HG02763 (cell line): ENCODE results near the gene TBL1X.
"Not testable (repeated sequence)": the region's sequence is repeated elsewhere in the genome, so short reads cannot be mapped to it uniquely, and the experiment has no call there.

Experiments used
- ATAC-seq: cut with Tn5 transposase; IDR thresholded peaks from one replicate; pipeline ENCODE4 v1.9.1; 2021; ENCODE audit warnings: mild to moderate bottlenecking, moderate library complexity; ENCODE audit not compliant: unreplicated experiment

The TBL1X gene

DNA sequence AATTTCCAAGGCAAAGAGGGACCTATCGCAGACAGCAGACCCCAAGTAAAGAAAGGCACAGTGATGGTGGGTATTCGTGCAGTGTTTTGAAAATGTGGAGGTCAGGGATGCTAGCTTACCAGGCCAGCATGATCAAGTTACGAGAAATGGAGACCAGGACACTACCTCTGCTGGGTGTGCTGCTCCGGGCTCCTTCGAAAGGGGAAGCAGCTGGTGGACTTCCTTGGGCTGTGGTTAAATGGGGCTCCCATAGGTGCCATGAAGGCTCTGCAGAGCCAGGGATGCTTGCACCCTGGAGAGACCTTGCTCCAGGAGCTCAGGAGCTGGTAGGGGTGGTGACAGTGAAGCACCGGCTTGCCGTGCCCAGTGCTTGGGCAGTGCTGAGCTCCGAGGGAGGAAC lies 68.8 kb downstream of the TBL1X start:
- ATAC-seq, result no peak

DNA sequence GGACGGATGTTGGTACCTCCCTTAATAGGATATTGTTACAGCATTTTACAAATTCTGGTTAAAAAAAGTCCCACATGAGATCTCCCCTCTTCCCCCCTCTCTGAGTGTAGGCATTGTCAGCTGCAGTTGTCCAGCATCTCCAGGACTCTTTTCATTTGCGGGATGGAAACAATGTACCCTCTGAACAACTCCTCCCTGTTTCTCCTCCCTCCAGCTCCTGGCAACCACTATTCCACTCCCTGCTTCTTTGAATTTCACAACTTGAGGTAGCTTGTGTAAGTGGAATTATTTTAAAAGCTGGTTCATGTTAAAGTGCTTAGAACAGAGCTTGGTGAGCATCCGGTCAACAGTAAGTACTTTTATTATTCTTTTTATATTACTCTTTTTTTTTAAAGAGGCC lies 69.8 kb downstream of the TBL1X start:
- ATAC-seq, result no peak

DNA sequence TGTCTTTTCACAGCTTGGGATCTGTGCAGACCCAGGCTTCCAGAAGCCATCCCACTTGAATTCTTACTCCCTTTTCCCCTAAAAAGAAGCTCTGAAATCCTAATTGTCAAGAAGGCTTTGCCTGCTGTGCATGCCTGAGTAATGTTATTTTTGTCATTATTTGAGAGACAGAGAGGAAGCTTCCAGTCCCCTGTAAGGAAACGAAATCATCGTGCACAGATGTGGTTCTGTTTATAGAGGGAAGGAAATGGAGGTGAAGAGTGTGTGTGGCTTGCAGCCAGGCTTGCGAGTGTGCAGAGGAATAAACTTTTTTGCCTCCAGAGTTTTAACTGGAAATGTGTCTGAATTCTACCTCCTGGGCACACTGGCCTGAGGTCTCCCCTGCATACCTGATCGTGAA lies 70.2 kb downstream of the TBL1X start:
- no peak for ATAC-seq

DNA sequence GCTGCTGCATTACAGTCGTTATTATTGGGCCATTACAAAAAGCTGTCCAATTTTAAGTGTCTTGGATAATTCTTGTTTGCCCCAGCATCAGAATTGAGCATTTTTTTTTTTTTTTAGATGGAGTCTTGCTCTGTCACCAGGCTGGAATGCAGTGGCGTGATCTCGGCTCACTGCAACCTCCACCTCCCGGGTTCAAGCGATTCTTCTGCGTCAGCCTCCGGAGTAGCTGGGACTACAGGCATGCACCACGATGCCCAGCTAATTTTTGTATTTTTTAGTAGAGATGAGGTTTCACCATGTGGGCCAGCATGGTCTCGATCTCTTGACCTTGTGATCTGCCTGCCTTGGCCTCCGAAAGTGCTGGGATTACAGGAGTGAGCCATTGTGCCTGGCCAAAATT lies 71.3 kb downstream of the TBL1X start:
- not testable (repeated sequence) for ATAC-seq

DNA sequence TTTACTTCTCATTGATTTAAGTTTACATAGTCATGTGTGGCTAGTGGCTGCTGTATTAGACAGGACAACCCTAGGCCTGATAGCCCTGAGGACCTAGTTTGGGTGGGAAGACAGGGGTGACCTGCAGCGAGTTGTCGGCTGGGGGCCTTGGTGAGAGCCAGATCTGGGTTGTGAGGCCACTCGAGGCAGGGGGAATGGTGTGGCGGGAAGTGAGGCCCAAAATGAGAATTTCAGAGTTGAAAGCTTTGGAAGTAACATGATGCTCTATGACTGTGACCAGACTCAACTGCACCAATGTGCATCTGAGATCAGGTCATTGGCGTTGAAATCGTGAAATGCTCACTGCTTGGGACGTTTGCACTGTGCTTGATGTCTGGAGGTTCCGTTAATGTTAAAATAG lies 72.9 kb downstream of the TBL1X start:
- ATAC-seq, result no peak

DNA sequence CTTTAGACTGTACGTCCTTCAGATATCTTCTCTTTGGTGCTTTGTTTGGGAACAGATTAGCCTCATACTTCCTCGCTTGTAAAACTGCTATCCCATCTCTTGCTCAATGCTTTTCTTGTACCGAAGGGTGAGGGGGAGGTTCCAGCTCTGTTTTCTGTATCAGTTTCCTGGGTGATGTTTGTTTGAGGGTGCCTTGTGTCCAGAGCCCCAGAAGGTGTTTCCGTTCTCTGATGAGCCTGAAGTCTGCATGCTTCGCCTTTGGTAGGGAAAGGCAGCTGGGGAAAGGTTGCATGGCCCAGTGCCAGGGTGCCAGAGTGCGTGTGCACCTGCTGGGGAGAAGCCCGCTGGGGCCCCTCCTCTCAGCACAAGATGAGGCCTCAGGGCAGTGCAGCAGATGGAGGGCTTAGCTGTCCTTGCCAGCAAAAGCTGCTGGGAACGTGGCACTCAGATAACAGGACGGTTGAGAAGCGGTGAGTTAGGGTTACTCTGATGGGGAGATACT lies 73.7 kb downstream of the TBL1X start:
- ATAC-seq, result no peak

DNA sequence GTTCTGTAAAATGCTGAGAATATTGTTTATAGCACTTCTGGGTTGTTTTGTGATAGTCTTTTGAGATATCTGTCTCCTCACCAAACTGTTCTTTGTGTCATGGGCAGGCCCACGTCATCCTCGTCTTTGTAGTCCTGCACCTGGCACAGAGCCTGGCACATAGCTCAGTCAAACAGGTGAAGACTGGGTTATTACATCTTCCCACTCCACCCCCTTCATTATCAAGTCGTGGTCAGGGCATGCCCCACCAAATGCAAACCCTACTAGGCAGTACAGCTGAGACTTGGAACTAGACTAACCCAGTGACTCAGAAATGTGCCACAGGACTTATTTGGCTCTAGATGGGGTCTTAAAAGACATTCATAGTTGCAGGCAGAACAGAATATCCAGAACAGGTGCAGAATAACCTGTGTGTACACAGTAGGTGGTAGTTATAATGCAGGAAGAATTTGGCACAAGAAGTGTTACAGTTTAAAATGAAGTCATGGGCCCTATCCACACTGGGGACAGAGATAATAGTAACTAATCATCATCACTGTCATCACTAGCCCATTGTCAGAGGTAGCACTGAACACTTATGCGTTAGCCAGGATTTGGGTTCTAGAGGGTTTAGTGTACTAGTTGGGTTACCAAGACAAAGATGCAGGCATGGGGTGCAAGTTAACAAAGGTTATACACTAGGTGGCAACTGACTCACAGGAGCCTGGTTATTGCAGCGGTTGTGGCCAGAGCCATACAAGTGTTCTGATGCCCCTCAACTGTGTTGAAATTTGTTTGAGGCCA lies 74.9 kb downstream of the TBL1X start:
- ATAC-seq, result no peak

DNA sequence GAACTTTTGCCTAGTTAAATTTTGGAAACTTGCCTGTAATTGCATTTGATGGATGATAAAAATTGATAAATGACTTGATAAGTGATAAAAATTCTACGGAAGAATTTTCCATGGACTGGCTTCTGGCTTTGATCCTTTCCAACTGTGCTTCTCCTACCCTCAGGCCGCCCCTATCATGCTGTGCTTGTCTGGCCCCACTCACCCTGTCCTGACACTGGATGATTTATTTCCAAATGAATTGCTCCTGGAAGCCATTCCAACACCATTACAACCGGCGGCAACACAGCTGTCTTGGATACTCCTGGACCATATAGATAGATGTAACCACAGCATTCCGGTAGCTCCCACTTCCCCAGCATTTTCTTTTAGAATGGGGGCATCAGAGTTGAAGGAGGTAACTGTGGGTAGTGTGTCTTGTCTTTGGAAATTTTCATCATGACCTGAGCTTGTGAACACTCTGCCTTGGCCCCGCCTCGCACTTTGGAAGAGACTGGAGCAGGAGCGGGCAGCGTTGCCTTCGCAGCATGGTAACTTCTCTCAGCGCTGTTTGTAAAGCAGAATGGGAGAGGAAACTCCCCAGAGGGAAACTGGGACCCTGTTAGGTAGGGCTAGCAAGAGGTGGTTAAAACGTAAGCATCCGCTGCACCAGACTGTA lies 77.4 kb downstream of the TBL1X start:
- no peak for ATAC-seq

DNA sequence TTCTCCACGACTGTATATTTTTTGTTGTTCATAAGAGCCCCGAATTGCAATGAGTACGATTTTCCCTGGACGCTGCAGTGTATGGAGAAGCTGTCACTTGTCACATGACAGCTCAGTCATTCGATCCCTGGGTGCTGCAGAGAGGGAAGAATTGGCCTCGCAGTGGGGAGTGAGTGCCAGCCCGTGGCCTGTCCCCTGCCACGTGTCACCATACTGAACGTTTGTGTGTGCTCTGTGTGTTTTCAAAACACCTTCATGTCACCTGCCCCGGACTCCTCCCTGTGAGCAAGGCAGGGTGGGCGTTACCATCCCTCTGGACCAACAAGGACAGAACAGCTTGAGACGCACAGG lies 77.9 kb downstream of the TBL1X start:
- no peak for ATAC-seq

DNA sequence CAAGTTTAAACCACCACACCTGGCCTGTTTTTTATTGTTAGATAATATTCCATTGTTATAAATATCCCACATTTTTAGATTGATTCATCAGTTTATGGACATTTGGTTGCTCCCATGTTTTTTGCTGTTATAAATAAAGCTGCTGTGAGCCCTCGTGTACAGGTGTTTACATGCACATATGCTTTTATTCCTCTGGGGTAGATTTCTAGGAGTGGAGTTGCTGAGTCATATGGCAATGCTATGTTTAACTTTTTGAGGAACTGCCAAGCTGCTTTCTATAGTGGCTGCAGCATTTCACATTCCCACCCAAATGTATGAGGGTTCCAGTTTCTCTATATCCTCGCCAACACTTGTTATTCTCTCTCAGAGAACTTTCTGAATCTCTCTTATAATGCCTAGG lies 90.5 kb downstream of the TBL1X start:
- no peak for ATAC-seq

DNA sequence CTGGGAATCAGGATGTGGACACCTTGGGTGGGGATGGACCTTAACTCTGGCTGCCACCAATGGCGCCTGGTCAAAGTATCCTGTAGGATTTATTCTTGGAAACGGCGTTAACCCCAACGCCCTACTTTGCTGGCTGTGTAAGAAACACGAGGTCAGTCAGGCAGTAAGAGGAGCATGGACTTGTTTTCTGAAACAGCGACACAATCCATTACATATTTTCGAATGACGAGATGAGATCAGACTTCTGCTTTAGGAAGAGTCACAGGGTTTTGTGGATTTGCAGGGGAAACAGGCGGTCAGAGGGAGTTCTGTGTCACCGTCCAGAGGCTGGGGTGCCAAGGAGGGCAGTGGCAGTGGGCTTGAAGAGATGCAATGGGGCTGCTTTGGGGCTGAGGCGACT lies 92.2 kb downstream of the TBL1X start:
- no peak for ATAC-seq

DNA sequence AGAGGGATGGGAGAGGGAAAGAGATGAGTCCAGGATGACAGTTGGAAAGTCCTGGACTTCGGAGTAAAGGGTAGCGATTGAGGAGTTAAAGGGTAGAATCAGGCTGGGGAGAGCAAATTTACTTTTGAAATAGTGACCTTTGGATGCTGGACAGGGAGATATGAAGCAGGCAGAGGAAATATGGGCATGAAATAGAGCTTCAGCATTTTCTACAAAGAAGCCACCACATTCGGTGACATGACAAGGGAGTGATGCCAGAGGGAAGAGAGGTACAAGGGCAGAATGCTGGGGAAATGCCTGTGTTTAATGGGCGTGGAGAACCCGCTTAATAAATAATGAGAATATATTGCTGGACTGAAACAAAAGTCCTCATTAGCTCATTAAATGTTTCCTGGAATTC lies 92.7 kb downstream of the TBL1X start:
- no peak for ATAC-seq

DNA sequence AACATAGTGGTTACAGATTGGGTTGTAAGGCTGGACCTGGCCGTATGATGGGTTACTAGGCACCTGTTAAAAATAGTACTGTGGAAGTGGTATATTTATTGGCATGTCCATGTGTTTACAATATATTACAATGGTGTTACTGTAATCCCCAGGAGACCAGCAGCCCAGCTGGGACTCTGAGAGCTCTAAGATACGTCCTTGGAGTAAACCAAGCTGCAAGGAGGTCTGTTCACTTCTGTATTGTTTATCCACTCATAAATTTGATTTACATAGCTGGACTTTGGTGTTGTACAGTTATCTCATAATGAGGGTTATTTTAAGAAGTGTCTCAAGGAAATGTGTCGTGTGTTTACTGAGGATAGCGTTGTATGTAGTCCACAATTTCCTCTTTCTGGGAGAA lies 93.8 kb downstream of the TBL1X start:
- ATAC-seq, result no peak

DNA sequence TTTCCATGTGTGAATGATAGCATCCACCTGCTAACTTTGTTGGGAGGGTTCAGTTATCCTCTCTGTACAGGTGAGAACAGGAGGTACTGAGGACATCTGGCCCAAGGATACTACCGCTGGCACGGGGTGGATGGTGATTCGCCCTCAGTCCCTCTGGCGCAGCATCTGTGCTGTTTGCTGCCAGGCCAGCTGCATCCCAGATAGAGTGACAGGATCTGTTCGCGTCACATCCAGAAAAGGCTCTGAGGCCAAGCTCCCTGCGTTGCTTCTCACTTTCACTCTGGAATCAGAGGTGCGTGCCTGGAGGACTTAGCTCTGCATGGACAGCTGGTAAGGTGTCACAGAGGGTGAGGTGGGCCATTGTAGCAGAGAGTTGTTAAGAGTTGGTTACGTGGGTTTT lies 95.4 kb downstream of the TBL1X start:
- ATAC-seq, result no peak

DNA sequence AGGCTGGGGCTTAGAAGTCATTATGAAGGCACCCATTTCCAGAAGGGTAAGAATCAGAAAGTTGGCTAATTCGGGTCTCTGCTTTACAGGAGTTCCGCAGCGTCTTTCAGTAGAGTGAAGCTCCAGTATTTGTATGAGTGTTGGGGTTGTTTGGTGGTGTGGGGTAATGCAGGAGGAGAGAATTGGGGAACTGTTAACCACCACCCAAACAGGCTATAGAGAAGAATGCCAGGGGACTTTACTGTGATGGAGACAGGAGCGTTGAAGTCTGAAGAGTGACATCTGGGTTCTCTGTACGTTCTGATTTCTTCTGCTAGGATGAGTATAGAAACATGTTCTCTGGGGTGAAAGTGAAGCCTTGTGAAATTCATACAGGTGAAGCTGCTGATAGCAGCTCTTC lies 96.3 kb downstream of the TBL1X start:
- ATAC-seq, result no peak

DNA sequence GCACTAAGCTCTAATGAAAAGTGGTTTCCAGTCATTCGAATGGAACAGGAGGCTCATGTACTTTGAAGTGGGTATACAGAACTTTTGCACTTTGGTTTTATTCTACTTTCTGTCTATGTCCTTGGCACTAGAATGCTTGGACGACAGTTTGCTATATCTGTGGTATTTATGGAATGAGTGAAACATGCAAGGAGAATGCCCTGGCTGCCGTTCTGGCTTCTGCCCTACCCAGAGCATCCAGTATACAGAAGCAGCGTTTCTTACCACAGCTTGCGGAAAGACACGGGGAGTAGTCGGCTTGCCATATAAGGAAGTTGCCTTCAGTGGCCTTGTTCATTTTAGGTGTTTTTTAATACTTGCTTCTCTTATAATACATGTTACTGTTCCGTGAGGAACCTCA lies 98.0 kb downstream of the TBL1X start:
- no peak for ATAC-seq

DNA sequence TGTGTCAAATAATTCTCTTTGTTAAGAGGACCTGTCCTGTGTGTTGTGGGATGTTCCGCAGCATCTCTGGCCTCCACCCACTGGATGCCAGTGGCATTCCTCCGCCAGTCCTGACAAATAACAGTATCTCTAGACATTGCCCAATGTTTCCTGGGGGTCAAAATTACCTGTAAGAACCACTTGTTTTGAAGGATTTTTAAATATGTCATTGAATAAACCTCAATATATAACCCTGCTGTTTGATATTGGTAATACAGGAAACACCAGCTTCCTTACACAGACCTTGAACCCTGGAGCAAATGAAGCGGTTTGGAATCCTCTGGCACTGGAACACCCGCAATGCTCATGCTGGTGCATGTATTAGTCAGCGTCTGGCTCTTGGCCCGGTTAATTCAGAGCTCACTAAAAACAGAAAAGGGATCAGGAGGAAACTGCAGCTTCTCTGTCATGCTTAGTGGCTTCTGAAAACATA lies 101.3 kb downstream of the TBL1X start:
- ATAC-seq, result no peak

DNA sequence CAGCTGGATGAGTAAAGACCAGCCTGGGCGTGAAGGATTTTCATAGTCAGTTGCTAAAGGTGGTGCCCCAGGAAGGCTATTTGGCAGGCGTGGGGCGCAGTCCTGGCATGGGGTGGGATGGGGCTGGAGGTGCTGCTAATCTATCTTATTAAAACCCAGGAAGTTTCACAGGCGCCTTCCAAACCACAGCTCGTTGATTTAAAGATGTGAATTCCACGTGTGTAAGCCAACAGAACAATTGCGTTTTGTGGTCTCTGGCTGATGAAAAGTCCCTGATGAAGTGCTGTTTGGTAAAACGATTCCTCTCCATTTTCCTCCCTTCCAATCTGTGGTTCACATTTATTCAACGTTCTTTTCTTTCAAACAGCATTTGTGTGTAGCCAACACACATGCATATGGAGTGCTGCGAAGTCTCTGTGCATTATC lies 105.0 kb downstream of the TBL1X start:
- no peak for ATAC-seq

DNA sequence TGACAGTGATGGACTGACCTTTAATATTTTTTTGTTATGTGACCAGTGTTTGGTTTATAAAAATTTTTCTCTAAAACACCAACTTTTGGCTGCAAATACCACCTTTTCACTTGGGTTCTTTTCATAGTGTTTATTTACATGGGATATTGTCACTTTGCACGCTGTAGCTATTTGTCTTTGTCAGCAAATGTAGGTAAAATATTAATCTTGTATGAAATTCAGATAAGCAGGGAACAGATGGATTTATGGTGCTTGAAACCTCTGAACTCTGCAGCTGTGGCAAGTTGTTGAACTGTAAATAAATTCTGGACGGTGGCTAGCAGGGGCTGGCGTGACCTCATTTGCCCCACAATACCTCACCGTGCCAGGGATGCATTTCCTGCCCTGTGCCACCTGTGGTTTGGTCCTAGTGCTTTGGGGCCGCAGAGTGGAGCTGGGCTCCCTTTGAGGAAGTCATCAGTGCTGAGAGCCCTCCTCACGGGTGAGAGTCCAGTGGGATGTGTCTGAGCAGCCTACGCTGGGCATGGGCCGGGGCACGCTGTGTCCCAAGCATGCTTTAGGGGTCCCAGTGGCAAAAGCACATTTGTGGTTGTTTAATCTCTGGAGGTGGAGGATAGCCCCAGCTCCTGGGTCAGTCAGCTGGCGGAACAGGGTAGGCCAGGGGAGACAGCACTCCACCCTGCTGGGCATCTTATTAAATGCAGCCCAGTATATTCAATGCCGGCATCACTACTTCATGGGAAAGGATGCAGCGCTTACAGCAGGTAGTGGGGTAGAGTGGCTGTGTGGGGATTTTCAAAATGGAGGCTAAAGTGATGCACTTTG lies 108.6 kb downstream of the TBL1X start:
- ATAC-seq, result no peak

DNA sequence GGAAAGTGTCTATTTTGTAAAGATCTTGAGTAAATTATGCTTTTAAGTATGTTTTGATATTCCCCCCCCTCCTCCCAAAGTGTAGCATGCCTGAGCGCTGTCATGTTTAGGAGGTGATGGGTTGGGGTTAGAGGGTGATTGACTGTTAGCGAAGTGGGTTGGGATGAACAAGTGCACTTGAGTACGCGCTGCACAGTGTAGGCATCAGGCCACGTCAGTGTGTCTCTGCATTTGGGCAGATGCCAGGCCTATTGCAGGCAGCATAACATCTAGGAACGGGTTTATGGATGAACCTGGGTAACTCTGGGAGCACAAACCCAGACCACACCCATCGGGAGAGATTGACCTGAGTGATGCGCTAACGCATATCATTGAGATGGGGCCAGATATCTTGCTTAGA lies 111.2 kb downstream of the TBL1X start:
- ATAC-seq, result no peak

DNA sequence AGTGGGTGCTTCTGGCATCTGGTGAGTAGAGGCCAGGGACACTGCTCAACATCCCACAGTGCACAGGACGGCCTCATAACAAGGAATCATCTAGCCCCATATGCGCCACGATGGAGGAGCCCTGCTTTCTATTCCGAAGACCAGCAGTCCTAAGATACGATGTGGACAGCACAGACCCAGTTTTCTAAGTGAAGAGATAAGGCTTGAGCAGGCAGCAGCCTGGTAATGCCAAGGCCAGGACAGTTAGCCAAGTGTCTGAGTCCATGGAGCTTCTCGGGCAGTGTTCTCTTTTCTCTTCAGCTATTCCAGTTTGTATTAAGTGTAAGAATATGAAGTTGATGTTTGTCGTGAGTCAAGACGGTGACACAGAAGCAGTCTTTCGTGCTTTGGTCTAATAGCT lies 112.7 kb downstream of the TBL1X start:
- ATAC-seq, result no peak
